ENCODE results near the gene SIGLEC1. TPM values are rescaled to one million over a fixed set of nuclear protein-coding genes. Genes with fewer than 3 reads are reported as not detected.

The SIGLEC1 gene
- total and polyA plus RNA-seq, 2 of the 4 experiments (the other 2 are of a cell fraction), result not detected

DNA sequence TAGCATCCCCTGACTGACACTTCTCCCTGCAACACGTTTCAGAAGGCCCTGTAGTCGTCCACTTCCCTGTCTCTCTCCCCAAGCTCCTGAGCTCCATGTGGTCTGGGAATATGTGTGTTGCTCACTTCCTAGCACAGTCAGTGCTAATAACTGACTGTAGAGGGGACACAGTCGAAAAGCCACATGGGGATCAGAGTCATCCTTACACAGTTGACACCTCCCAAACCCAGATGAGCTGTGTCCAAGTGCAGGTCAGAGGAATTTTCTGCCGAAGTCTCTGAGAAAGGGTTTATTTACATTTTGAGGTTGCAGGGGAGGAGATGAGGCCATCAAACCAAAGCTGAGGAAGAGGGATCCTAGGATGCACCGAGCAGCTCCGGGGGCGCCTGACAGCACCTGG, 27.1 kb downstream of the SIGLEC1 start:
- no peak overlapping the region for H3K56ac ChIP-seq (ENCODE audit: extremely low read depth, insufficient read depth, low read length)
- H3K9ac ChIP-seq (ENCODE audit: low read depth, low read length), result no peak overlapping the region
- CTCF ChIA-PET, result interaction anchor here (0.5 to 1.2 kb wide), 2 partner anchors 9 to 17 kb away, joined by 3 read pairs; no protein-coding TSS in a partner anchor
- H3K4me3 ChIP-seq (ENCODE audit: insufficient read depth, low read depth, low read length), result no peak overlapping the region
- in situ Hi-C loops (cut with MboI; ENCODE audit: low sequenced_read_pairs) (no loop called here), dilution Hi-C loops (cut with HindIII; ENCODE audit: low sequenced_read_pairs, unreplicated experiment) (no loop called here), intact Hi-C loops (cut with micrococcal nuclease) (no loop called here)
- H3K79me1 ChIP-seq (ENCODE audit: low read depth in 1 of 2, low read length in 2 of 2), result no peaks in the 10 kb centered on the region
- BruUV-seq (replicated peaks), result no TSS peak
- H4K8ac ChIP-seq (ENCODE audit: low read depth in 2 of 2, low read length in 2 of 2), result peak overlapping the region in 1 of 2 experiments; percentile 40; a peak in 1 of 4 replicates
- no peak overlapping the region for H3K4ac ChIP-seq (ENCODE audit: low read depth, low read length)
- no peak overlapping the region for H3K27ac ChIP-seq (ENCODE audit: insufficient read depth, low read length)
- H3K23ac ChIP-seq (ENCODE audit: low read depth, low read length), result no peak overlapping the region
- peak overlapping the region; percentile 76 for H2AFZ ChIP-seq (replicated peaks; ENCODE audit: low read length, poor library complexity)
- H3K36me3 ChIP-seq (ENCODE audit: control insufficient read depth, insufficient read depth, low read length), result no peaks in the 10 kb centered on the region
- H3K27me3 ChIP-seq (ENCODE audit: control insufficient read depth, insufficient read depth, low read length), result peaks cover 2% of the 10 kb centered on the region; the same call in 1 of the 2 replicates
- peaks cover 17% of the 10 kb centered on the region for H3K9me1 ChIP-seq (ENCODE audit: insufficient read depth, low read length)
- ATAC-seq (ENCODE audit: low read depth) (no peak), DNase-seq (peak; percentile 53)
- H2BK5ac ChIP-seq (ENCODE audit: low read depth, low read length, poor library complexity, severe bottlenecking), result no peak overlapping the region
- TF ChIP-seq POLR2A (IDR thresholded peaks at IDR 0.05; ENCODE audit: low read depth, low read length) (no peak), FOS (IDR thresholded peaks at IDR 0.05; ENCODE audit: low read depth, low read length) (no peak), CEBPB (IDR thresholded peaks at IDR 0.05; ENCODE audit: low read depth, low read length) (no peak), NFE2L2 (IDR thresholded peaks at IDR 0.05; ENCODE audit: low read depth, low read length) (no peak), SMC3 (IDR thresholded peaks at IDR 0.05; ENCODE audit: low read depth, low read length) (no peak), MAZ (IDR thresholded peaks at IDR 0.05; ENCODE audit: borderline replicate concordance, low read depth, low read length) (no peak), RFX5 (IDR thresholded peaks at IDR 0.05; ENCODE audit: low read depth, low read length) (no peak), RAD21 (IDR thresholded peaks at IDR 0.05; ENCODE audit: low read length) (no peak), BHLHE40 (IDR thresholded peaks at IDR 0.05; ENCODE audit: low read depth, low read length) (no peak), MAFK (IDR thresholded peaks at IDR 0.05; ENCODE audit: low read depth, low read length) (no peak), CHD1 (IDR thresholded peaks at IDR 0.05; ENCODE audit: low read depth, low read length) (no peak), RCOR1 (IDR thresholded peaks at IDR 0.05; ENCODE audit: insufficient replicate concordance, low read length) (no peak), MXI1 (IDR thresholded peaks at IDR 0.05; ENCODE audit: borderline replicate concordance, low read depth, low read length) (no peak)
- TF ChIP-seq, protein P1, sequence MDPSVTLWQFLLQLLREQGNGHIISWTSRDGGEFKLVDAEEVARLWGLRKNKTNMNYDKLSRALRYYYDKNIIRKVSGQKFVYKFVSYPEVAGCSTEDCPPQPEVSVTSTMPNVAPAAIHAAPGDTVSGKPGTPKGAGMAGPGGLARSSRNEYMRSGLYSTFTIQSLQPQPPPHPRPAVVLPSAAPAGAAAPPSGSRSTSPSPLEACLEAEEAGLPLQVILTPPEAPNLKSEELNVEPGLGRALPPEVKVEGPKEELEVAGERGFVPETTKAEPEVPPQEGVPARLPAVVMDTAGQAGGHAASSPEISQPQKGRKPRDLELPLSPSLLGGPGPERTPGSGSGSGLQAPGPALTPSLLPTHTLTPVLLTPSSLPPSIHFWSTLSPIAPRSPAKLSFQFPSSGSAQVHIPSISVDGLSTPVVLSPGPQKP (IDR thresholded peaks at IDR 0.05; ENCODE audit: borderline replicate concordance, low read depth, low read length), result no peak
- TF ChIP-seq, protein P2, sequence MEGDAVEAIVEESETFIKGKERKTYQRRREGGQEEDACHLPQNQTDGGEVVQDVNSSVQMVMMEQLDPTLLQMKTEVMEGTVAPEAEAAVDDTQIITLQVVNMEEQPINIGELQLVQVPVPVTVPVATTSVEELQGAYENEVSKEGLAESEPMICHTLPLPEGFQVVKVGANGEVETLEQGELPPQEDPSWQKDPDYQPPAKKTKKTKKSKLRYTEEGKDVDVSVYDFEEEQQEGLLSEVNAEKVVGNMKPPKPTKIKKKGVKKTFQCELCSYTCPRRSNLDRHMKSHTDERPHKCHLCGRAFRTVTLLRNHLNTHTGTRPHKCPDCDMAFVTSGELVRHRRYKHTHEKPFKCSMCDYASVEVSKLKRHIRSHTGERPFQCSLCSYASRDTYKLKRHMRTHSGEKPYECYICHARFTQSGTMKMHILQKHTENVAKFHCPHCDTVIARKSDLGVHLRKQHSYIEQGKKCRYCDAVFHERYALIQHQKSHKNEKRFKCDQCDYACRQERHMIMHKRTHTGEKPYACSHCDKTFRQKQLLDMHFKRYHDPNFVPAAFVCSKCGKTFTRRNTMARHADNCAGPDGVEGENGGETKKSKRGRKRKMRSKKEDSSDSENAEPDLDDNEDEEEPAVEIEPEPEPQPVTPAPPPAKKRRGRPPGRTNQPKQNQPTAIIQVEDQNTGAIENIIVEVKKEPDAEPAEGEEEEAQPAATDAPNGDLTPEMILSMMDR (conservative IDR thresholded peaks at IDR 0.05; ENCODE audit: low read depth, low read length), result no peak
- TF ChIP-seq, protein P3, sequence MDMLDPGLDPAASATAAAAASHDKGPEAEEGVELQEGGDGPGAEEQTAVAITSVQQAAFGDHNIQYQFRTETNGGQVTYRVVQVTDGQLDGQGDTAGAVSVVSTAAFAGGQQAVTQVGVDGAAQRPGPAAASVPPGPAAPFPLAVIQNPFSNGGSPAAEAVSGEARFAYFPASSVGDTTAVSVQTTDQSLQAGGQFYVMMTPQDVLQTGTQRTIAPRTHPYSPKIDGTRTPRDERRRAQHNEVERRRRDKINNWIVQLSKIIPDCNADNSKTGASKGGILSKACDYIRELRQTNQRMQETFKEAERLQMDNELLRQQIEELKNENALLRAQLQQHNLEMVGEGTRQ (IDR thresholded peaks at IDR 0.05; ENCODE audit: low read depth, low read length), result no peak
- peak overlapping the region; percentile 21; the same call in 1 of the 3 replicates for H2BK15ac ChIP-seq (ENCODE audit: low read depth, low read length)
- H2BK120ac ChIP-seq (ENCODE audit: low read depth, low read length), result peak overlapping the region; percentile 16; the same call in 1 of the 2 replicates
- H4K91ac ChIP-seq (ENCODE audit: insufficient read depth, low read depth, low read length), result no peak overlapping the region
- H2AK9ac ChIP-seq (replicated peaks; ENCODE audit: low read depth, low read length, poor library complexity), result no peak overlapping the region
- H2BK20ac ChIP-seq (ENCODE audit: low read depth, low read length), result no peak overlapping the region; the same call in 1 of the 2 replicates
- 0 out of 2 replicates have a peak overlapping the region, but pooled peaks have one; percentile 15 for H3K14ac ChIP-seq (replicated peaks; ENCODE audit: low read depth, low read length)
- H3K4me1 ChIP-seq (ENCODE audit: control insufficient read depth, insufficient read depth, low read length), result peaks cover 28% of the 10 kb centered on the region
- POLR2A ChIA-PET (ENCODE audit: unreplicated experiment), result interaction anchor here (0.5 kb wide), 1 partner anchor 85 kb away, joined by 5 read pairs; no protein-coding TSS in a partner anchor
- H2AK5ac ChIP-seq (ENCODE audit: low read depth, low read length), result peak overlapping the region; percentile 70; the same call in 1 of the 2 replicates
- WGBS, 2 experiments (ENCODE audit: extremely low coverage in 2 of 2, insufficient read length in 1 of 2), result 0% methylated on average over 1 of the region's 7 CpGs; no CpG with 5 or more reads in 1 of the 2 experiments
- no peak overlapping the region for H3K18ac ChIP-seq (ENCODE audit: low read depth, low read length)
- H4K20me1 ChIP-seq (ENCODE audit: insufficient read depth, low read length), result no peaks in the 10 kb centered on the region
- H3K4me2 ChIP-seq (ENCODE audit: low read depth, low read length), result no peak overlapping the region
- H4K5ac ChIP-seq (ENCODE audit: low read depth, low read length), result no peak overlapping the region
- no peaks in the 10 kb centered on the region for H3K9me3 ChIP-seq (ENCODE audit: control insufficient read depth, insufficient read depth, low read length)

Data from IMR-90 (cell line).